Activated CD4-positive, alpha-beta T cell treated with anti-CD3 and anti-CD28 coated beads for 36 hours (primary cell): ENCODE data around the gene PADI6. TPM values are rescaled to one million over a fixed set of nuclear protein-coding genes. Genes with fewer than 3 reads are reported as not detected.

Source experiments
- ATAC-seq: fragments of 200-7000 bp; cut with Tn5 transposase; one replicate; pipeline ENCODE4 v1.10.0; 2021; ENCODE audit warnings: mild to moderate bottlenecking, moderate library complexity
- CTCF ChIA-PET: fragments of 350-600 bp; sonication (Branson Sonifier 250); formaldehyde crosslinking; loops from one replicate; lab custom pipeline; 2021; ENCODE audit warnings: antibody characterized with exemption; lab: Charles Lee
- POLR2A ChIA-PET: fragments of 350-600 bp; sonication (Branson Sonifier 250); formaldehyde crosslinking; loops from one replicate; lab custom pipeline; 2021; ENCODE audit warnings: antibody characterized with exemption, inconsistent platforms; lab: Charles Lee
- DNase-seq: peaks from one replicate; pipeline ENCODE4 v3.0.0-alpha.2; 2020
- H3K27ac Mint-ChIP-seq: one replicate; pipeline ENCODE4 v1.8.0; 2021; ENCODE audit warnings: mixed read lengths
- H3K27me3 Mint-ChIP-seq: one replicate; pipeline ENCODE4 v1.8.0; 2021; ENCODE audit warnings: mixed read lengths
- H3K36me3 Mint-ChIP-seq: one replicate; pipeline ENCODE4 v1.8.0; 2021; ENCODE audit warnings: low read depth, mixed read lengths
- H3K4me1 Mint-ChIP-seq: one replicate; pipeline ENCODE4 v1.8.0; 2021; ENCODE audit warnings: mixed read lengths
- H3K4me3 Mint-ChIP-seq: one replicate; pipeline ENCODE4 v1.8.0; 2021; ENCODE audit warnings: mild to moderate bottlenecking, moderate library complexity, mixed read lengths
- H3K9me3 Mint-ChIP-seq: one replicate; pipeline ENCODE4 v1.8.0; 2021; ENCODE audit warnings: low read depth, mixed read lengths
- intact Hi-C, 2 experiments: fragments of 100-400 bp; cut with DNase I in 1 of 2; cut with micrococcal nuclease in 1 of 2; formaldehyde crosslinking; loops; one replicate each; pipeline versions ENCODE4 v1.14.2 to v1.15.1; 2022 to 2024; cut with DNase I, micrococcal nuclease
- total RNA-seq, 2 experiments: library from RNA; stranded (reverse); gene quantifications; one replicate each; pipeline ENCODE4 v1.2.3, GENCODE V29; 2021

Gene PADI6
- total RNA-seq, 2 experiments from 2014 or later, result not detected

DNA sequence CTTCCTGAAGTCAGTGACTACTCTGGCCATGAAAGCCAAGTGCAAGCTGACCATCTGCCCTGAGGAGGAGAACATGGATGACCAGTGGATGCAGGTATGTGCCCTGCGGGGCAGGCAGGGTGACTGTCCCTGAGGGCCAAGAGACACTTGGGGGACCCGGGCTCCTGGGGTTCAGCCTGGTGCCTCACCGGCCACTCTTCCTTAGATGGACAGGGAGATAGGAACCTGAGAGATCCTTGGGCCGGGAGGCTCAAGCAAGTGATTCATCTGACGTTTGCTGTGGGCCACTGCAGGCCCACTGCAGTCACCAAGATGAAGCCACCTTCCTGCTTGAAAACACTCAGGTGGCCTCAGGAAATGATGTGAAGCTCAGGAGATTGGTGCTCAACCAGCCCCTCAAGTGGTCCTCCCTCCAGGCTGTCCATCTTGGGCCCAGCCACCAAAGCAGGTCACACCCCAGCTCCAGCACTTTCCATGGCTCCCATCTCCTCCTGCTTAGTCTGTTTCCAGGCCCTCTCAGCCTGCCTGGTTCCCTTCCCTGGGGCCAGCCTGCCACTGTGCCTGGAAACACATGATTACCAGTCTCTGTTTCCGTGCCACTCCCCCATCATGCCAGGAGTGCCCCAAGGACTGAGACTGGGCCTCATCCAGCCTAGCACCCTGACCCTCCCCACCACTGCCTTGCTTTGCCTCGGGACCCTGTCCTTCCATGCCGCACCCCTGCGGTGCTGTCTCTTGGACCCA is 25.8 kb upstream of the PADI6 start:
- ATAC-seq (no peak), DNase-seq (no peak)
- intact Hi-C loops, result no loop called here
- CTCF ChIA-PET, result no interaction called here
- Mint-ChIP-seq H3K27ac (no peak overlapping the region), H3K4me1 (no peaks in the 10 kb centered on the region), H3K27me3 (no peaks in the 10 kb centered on the region), H3K36me3 (no peaks in the 10 kb centered on the region), H3K4me3 (no peak overlapping the region), H3K9me3 (peaks cover 7% of the 10 kb centered on the region)
- POLR2A ChIA-PET, result no interaction called here

DNA sequence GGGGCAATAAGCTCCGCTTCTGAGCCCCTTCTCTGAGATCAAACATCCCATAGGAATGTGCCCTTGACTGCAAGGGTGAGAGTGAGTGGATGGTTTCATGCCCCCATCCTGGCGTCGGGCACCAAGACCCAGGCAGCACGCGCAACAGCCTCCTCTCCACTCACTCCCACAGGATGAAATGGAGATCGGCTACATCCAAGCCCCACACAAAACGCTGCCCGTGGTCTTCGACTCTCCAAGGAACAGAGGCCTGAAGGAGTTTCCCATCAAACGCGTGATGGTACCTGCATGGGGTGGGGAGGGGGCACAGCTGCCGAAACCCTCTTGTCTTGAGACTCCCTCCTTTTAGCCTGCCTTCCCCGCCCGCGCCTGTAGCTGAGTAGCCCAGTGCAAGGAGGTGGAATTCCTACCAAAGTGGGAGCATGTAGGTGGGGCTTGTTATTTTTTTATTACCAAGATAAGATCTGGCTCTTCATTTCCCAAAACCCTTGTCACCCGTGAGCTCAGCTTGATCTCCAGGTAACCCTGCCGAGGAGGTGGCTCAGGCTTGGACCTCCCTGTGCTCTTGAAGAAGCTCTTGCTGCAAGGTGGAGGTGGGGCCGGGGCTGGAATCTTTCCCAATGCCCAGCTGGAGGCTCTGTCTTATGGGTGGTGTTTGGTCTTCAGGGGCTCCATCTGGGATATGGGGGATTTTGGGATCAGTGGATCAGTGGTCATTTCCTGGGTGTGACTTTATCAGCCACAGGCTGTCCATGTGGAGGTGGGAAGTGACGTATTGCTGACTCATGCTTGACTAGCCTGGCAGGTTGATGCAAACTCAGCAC is 24.0 kb upstream of the PADI6 start:
- no peak overlapping the region for H3K27ac Mint-ChIP-seq
- H3K4me3 Mint-ChIP-seq, result no peak overlapping the region
- CTCF ChIA-PET, result no interaction called here
- POLR2A ChIA-PET, result interaction anchor here (0.6 kb wide), 1 partner anchor 657 kb away, joined by 3 read pairs; no protein-coding TSS in a partner anchor
- intact Hi-C loops, result no loop called here
- H3K27me3 Mint-ChIP-seq, result no peaks in the 10 kb centered on the region
- H3K4me1 Mint-ChIP-seq, result no peaks in the 10 kb centered on the region
- no peak for DNase-seq
- H3K9me3 Mint-ChIP-seq, result peaks cover 7% of the 10 kb centered on the region
- ATAC-seq, result no peak
- no peaks in the 10 kb centered on the region for H3K36me3 Mint-ChIP-seq

DNA sequence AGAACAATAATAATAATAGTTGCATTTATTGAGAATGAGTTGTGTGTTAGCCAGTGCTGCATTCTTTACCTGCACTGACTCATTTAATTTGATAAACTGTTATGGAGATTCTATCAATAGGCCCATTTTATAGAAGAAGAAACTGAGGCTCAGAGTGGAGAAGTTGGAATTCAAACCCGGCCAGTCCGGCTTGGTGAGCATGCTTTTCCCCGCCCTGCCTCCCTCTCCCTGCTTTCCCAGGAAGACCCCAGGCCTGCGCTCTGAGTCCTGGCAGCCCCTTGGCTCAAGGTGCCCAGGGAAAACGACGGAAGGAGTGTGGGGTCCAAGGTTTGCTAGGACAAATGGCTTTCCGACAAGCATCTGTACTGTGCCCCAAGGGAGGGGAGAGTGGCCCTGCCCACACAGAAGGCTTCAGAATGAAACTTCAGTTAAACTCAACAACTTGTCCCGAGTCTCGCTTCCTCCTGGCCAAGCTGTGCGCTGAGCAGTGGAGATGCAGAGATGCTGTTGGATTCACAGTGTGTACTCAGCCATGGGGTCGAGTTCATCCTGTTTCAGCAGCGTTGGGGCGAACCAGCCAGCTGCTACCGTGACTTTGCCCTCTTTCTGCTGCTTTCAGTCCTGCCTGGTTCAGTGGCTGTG is 23.3 kb upstream of the PADI6 start:
- intact Hi-C loops, result no loop called here
- ATAC-seq, result no peak
- peaks cover 3% of the 10 kb centered on the region for H3K9me3 Mint-ChIP-seq

DNA sequence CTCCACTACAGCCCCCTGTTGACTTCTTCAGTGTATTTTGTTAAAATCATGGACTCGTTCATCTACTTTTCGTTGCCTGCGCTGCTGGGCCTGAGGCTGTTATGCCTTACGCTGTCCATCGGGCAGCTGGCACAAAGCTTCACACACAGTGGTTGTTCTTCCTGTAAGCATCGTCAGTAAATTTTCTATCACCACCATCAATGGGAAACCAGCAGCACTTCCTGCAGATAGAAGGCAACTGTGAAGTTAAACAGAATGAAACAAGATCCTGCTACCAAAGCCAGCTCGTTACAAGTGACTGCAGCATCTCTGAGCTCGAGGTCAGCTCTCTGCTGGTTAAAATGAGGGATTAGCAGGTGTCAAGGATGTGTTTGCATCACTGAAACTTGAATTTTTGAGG is 21.9 kb upstream of the PADI6 start:
- no peak for ATAC-seq
- H3K9me3 Mint-ChIP-seq, result no peaks in the 10 kb centered on the region
- no peaks in the 10 kb centered on the region for H3K36me3 Mint-ChIP-seq
- ChIA-PET POLR2A (no interaction called here), CTCF (interaction anchor here (0.5 kb wide), 1 partner anchor 140 kb away, joined by 3 read pairs; no protein-coding TSS in a partner anchor)
- DNase-seq, result no peak
- no peak overlapping the region for H3K4me3 Mint-ChIP-seq
- H3K27ac Mint-ChIP-seq, result no peak overlapping the region
- intact Hi-C loops, result no loop called here
- H3K4me1 Mint-ChIP-seq, result no peaks in the 10 kb centered on the region
- no peaks in the 10 kb centered on the region for H3K27me3 Mint-ChIP-seq

More for the DNA sequence above, 23.3 kb upstream of the PADI6 start:
- no peaks in the 10 kb centered on the region for H3K36me3 Mint-ChIP-seq
- no peaks in the 10 kb centered on the region for H3K27me3 Mint-ChIP-seq
- CTCF ChIA-PET, result no interaction called here
- H3K4me3 Mint-ChIP-seq, result no peak overlapping the region
- no peak overlapping the region for H3K27ac Mint-ChIP-seq
- DNase-seq, result no peak
- POLR2A ChIA-PET, result interaction anchor here (0.6 kb wide), 1 partner anchor 656 kb away, joined by 3 read pairs; no protein-coding TSS in a partner anchor
- no peaks in the 10 kb centered on the region for H3K4me1 Mint-ChIP-seq

DNA sequence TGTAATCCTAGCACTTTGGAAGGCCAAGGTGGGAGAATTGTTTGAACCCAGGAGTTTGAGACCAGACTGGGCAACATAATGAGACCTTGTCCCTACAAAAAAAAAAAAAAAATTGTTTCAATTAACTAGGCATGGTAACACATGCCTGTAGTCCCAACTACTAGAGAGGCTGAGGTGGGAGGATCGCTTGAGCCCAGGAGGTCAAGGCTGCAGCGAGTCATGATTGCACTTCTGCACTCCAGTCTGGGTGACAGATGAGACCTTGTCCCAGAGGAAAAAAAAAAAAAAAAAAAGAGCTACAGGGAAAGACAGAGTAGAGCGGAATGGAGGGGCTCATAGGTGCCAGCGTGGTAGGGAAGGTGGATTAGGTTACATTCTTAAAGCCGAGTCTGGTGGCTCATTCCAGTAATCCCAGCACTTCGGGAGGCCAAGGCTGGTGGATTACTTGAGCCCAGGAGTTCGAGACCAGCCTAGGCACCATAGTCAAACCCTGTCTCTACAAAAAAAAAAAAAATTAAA is 21.0 kb upstream of the PADI6 start:
- ChIA-PET CTCF (no interaction called here), POLR2A (no interaction called here)
- Mint-ChIP-seq H3K27me3 (no peaks in the 10 kb centered on the region), H3K9me3 (no peaks in the 10 kb centered on the region), H3K4me1 (no peaks in the 10 kb centered on the region), H3K36me3 (no peaks in the 10 kb centered on the region), H3K4me3 (no peak overlapping the region), H3K27ac (no peak overlapping the region)
- no peak for ATAC-seq
- no peak for DNase-seq
- intact Hi-C loops, result no loop called here

DNA sequence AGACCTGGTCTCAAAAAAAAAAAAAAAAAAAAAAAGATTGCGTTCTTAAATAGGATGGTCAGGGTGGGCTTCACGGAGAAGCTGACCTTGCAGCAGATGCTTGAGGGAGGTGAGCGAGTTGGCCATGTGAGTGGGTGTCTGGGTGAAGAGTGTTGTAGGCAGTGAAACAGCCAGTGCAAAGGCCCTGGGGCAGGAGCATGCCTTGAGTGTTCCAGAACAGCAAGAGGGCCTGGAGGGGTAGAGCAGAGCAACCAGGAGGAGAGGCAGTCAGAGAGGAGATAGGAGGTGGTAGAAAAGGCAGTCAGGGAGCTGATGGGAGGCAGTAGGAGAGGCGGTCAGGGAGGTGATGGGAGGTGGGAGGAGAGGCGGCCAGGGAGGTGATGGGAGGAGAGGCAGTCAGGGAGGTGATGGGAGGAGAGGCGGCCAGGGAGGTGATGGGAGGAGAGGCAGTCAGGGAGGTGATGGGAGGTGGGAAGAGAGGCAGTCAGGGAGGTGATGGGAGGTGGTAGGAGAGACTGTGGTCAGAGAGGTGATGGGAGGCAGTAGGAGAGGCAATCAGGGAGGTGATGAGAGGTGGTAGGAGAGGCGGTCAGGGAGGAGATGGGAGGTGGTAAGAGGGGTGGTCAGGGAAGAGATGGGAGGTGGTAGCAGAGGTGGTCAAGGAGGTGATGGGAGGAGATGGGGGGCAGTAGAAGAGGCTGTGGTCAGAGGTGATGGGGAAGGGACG is 20.2 kb upstream of the PADI6 start:
- DNase-seq (no peak), ATAC-seq (no peak)
- Mint-ChIP-seq H3K36me3 (no peaks in the 10 kb centered on the region), H3K27me3 (no peaks in the 10 kb centered on the region), H3K4me3 (no peak overlapping the region), H3K27ac (no peak overlapping the region), H3K4me1 (peaks cover 5% of the 10 kb centered on the region), H3K9me3 (no peaks in the 10 kb centered on the region)
- intact Hi-C loops, result no loop called here
- CTCF ChIA-PET, result no interaction called here
- POLR2A ChIA-PET, result no interaction called here

DNA sequence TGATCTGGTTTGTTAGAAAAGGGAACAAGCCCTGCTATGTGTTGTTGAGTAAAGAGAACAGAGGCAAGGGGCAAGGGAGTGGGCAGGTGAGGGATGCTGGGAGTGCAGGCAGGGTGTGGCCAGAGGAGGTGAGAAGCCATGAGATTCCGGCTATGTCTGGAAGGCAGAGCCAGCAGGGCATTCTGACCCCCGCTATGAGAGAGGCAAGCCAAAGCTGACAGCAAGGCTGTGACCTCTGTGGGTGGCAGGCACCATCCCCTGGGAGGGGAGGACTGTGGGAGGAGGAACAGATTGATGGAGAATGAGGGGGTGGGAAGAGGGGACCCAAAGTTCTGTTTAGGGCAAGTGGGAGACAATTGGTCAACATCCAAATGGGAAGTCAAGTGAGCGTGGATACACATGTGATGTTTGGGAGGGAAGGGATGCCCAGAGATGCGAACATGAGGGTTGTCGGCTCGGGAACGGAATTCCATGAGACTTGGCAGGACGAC is 19.5 kb upstream of the PADI6 start:
- Mint-ChIP-seq H3K9me3 (no peaks in the 10 kb centered on the region), H3K27ac (no peak overlapping the region), H3K4me3 (no peak overlapping the region), H3K4me1 (peaks cover 6% of the 10 kb centered on the region), H3K27me3 (no peaks in the 10 kb centered on the region), H3K36me3 (no peaks in the 10 kb centered on the region)
- intact Hi-C loops, result no loop called here
- POLR2A ChIA-PET, result no interaction called here
- CTCF ChIA-PET, result no interaction called here
- DNase-seq (no peak), ATAC-seq (no peak)

DNA sequence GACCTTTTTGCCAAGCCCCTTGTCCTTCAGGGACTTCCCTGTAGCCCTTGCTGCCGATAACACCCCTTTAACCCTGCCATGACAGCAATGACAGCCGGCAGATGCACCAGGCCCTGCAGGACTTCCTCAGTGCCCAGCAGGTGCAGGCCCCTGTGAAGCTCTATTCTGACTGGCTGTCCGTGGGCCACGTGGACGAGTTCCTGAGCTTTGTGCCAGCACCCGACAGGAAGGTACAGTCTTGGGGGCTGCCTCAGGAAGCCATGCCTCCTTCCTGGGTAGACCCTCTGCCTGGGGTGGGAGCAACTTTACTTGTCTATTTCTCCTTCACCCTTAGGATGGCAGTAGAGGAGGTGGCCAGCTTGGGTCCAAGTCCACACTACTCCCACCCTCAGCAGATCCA is 16.1 kb upstream of the PADI6 start:
- Mint-ChIP-seq H3K36me3 (no peaks in the 10 kb centered on the region), H3K9me3 (no peaks in the 10 kb centered on the region), H3K27me3 (no peaks in the 10 kb centered on the region), H3K27ac (no peak overlapping the region), H3K4me3 (no peak overlapping the region), H3K4me1 (peaks cover 6% of the 10 kb centered on the region)
- ChIA-PET CTCF (interaction anchor here (0.6 kb wide), 1 partner anchor 147 kb away, joined by 4 read pairs; no protein-coding TSS in a partner anchor), POLR2A (no interaction called here)
- intact Hi-C loops, result no loop called here
- peak; percentile 26 for ATAC-seq
- peak; percentile 18 for DNase-seq

DNA sequence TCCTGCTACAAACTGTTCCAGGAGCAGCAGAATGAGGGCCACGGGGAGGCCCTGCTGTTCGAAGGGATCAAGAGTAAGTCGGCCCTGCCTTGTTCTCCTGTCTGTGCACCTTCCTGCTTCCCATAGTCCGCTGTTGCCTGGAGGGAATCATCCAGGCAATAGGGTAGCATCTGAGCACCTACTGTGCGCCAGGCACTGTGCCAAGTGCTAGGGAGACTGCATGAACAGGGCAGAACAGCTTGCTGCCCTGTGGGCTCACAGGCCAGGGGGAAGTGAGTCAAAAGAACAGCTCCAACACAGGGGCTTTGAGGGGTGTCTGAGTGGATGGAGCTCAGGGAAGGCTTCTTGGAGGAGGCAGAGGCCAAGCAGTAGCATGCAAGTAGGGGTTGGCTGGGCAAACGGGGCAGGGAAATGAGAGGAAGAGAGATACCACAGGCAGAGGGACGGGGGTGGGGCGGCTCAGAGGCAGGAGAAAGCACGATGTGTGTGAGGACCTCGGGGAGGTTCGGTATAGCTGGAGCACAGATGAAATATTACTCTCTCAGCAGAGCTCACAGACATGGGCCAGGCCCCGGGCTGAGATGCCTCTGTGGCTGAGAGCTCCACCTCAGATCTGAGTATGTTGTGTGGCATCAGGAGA is 15.5 kb upstream of the PADI6 start:
- DNase-seq (peak; percentile 7), ATAC-seq (no peak)
- Mint-ChIP-seq H3K27ac (no peak overlapping the region), H3K4me3 (no peak overlapping the region), H3K9me3 (no peaks in the 10 kb centered on the region), H3K27me3 (no peaks in the 10 kb centered on the region), H3K4me1 (peaks cover 6% of the 10 kb centered on the region), H3K36me3 (no peaks in the 10 kb centered on the region)
- POLR2A ChIA-PET, result no interaction called here
- intact Hi-C loops, result no loop called here
- CTCF ChIA-PET, result interaction anchor here (0.6 kb wide), 1 partner anchor 146 kb away, joined by 4 read pairs; no protein-coding TSS in a partner anchor

DNA sequence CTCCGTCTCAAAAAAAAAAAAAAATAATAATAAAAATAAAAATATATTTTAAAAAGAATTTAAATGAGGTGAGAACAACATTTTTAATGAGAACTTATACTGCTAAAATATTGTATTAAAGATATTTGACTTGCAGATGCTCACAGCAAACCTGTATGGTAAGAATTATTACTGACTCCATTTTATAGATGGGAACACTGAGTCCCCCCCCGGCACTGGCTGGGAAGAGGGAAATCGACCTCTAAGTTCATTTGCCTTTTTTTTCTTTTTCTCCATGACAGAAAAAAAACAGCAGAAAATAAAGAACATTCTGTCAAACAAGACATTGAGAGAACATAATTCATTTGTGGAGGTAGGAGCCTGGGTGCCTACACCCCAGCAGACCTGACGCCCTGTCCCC is 13.4 kb upstream of the PADI6 start:
- no peak overlapping the region for H3K27ac Mint-ChIP-seq

More for the DNA sequence above, 13.4 kb upstream of the PADI6 start:
- ATAC-seq (no peak), DNase-seq (no peak)
- H3K27me3 Mint-ChIP-seq, result no peaks in the 10 kb centered on the region
- CTCF ChIA-PET, result interaction anchor here (0.6 kb wide), 1 partner anchor 266 kb away, joined by 3 read pairs; no protein-coding TSS in a partner anchor
- intact Hi-C loops, result no loop called here
- no peaks in the 10 kb centered on the region for H3K9me3 Mint-ChIP-seq
- H3K4me3 Mint-ChIP-seq, result no peak overlapping the region
- POLR2A ChIA-PET, result no interaction called here
- peaks cover 6% of the 10 kb centered on the region for H3K4me1 Mint-ChIP-seq
- no peaks in the 10 kb centered on the region for H3K36me3 Mint-ChIP-seq
